Thoracic aorta (tissue), 2 donors: Measurements from ENCODE around the gene TRIP11. TPM values are rescaled to one million over a fixed set of nuclear protein-coding genes. Genes with fewer than 3 reads are reported as not detected.

ENCODE experiments used
- ATAC-seq: fragments of 150-250 bp; one replicate; pipeline ENCODE4 v1.8.0; 2017; ENCODE audit warnings: low read depth; ENCODE audit not compliant: insufficient number of reproducible peaks, low FRiP score
- DNase-seq: peaks from one replicate; pipeline ENCODE4 v3.0.0-alpha.2; 2020; ENCODE audit warnings: low spot score
- H3K27ac ChIP-seq, 2 donors: fragments of 200-600 bp; sonication (generic); 1 replicate in 1 of 2; 2 replicates in 1 of 2; pipeline ENCODE4 v1.5.1; 2016; ENCODE audit warnings: mild to moderate bottlenecking in 2 of 2, moderate library complexity in 2 of 2
- H3K27me3 ChIP-seq: fragments of 200-600 bp; sonication (generic); replicated peaks from 2 replicates; pipeline ENCODE4 v1.6.0; 2016; ENCODE audit warnings: mild to moderate bottlenecking; ENCODE audit not compliant: insufficient read depth
- H3K36me3 ChIP-seq: fragments of 200-600 bp; sonication (generic); one replicate; pipeline ENCODE4 v1.5.1; 2016
- H3K4me1 ChIP-seq, 2 donors: fragments of 200-600 bp; sonication (generic); 1 replicate in 1 of 2; 2 replicates in 1 of 2; pipeline versions ENCODE4 v1.5.1 to v1.6.0; 2016; ENCODE audit warnings: low read depth in 2 of 2, mild to moderate bottlenecking in 1 of 2; ENCODE audit not compliant: control insufficient read depth in 1 of 2
- H3K4me3 ChIP-seq: fragments of 200-600 bp; sonication (generic); 2 replicates; pipeline ENCODE4 v1.5.1; 2016; ENCODE audit warnings: mild to moderate bottlenecking
- H3K9me3 ChIP-seq: fragments of 200-600 bp; sonication (generic); 2 replicates; pipeline ENCODE4 v1.5.1; 2016
- CTCF ChIP-seq: fragments of 200-600 bp; sonication (generic); IDR thresholded peaks from one replicate; pipeline ENCODE4 v1.5.1; 2019; ENCODE audit warnings: antibody characterized with exemption
- total RNA-seq, 2 donors: library from RNA; depleted of rRNA; stranded (reverse); fragments of >200 nt; gene quantifications; one replicate each; pipeline versions ENCODE4 v1.1.0 to v1.2.3, GENCODE V29; 2016

The TRIP11 gene
- total RNA-seq, 2 donors from 2014 or later: 31.9 to 36.8 TPM

- ATAC-seq (no peak), DNase-seq (no peak)
- H3K4me1 ChIP-seq: peaks cover 17 to 43% of the 10 kb centered on the region in 2 donors
- H3K27ac ChIP-seq: peak overlapping the region; percentile 94 to 98
- H3K27me3 ChIP-seq: no peaks in the 10 kb centered on the region
- no peaks in the 10 kb centered on the region for H3K9me3 ChIP-seq
- peaks cover 2% of the 10 kb centered on the region for H3K36me3 ChIP-seq
- peak overlapping the region; percentile 94 for H3K4me3 ChIP-seq
- no peak for TF ChIP-seq CTCF
Measured at GRCh38 chr14:91945751-91946621, 93.9 kb downstream of the TRIP11 start.

- H3K4me1 ChIP-seq: peaks cover 14 to 55% of the 10 kb centered on the region in 2 donors
Measured at GRCh38 chr14:91942946-91943345, 96.9 kb downstream of the TRIP11 start.

GRCh38 chr14:91942128-91942527 lies 97.7 kb downstream of the TRIP11 start:
- H3K36me3 ChIP-seq: peaks cover 25% of the 10 kb centered on the region
- DNase-seq: no peak
- ATAC-seq: no peak
- no peak for TF ChIP-seq CTCF
- H3K27me3 ChIP-seq: no peaks in the 10 kb centered on the region
- peak overlapping the region; percentile 94 for H3K4me3 ChIP-seq
- peak overlapping the region; percentile 54 to 98 for H3K27ac ChIP-seq
- no peaks in the 10 kb centered on the region for H3K9me3 ChIP-seq
- H3K4me1 ChIP-seq: peaks cover 14 to 63% of the 10 kb centered on the region in 2 donors

More at GRCh38 chr14:91942946-91943345, 96.9 kb downstream of the TRIP11 start:
- Histone ChIP-seq H3K9me3 (no peaks in the 10 kb centered on the region), H3K4me3 (peak overlapping the region; percentile 94), H3K36me3 (peaks cover 19% of the 10 kb centered on the region), H3K27me3 (no peaks in the 10 kb centered on the region), H3K27ac (peak overlapping the region; percentile 54 to 98)
- ATAC-seq (no peak), DNase-seq (no peak)
- TF ChIP-seq CTCF: no peak

- no peaks in the 10 kb centered on the region for H3K27me3 ChIP-seq
- DNase-seq (no peak), ATAC-seq (no peak)
- H3K9me3 ChIP-seq: no peaks in the 10 kb centered on the region
- peaks cover 21 to 82% of the 10 kb centered on the region in 2 donors for H3K4me1 ChIP-seq
- H3K4me3 ChIP-seq: no peak overlapping the region
- no peak for TF ChIP-seq CTCF
- H3K27ac ChIP-seq: peak overlapping the region in 1 of 2 donors; percentile 54
- H3K36me3 ChIP-seq: peaks cover 43% of the 10 kb centered on the region
Measured at GRCh38 chr14:91940209-91940608, 99.7 kb downstream of the TRIP11 start.

- Histone ChIP-seq H3K4me3 (no peak overlapping the region), H3K36me3 (peaks cover 55% of the 10 kb centered on the region), H3K27ac (peak overlapping the region; percentile 46 to 88), H3K9me3 (no peaks in the 10 kb centered on the region), H3K27me3 (no peaks in the 10 kb centered on the region), H3K4me1 (peaks cover 30 to 92% of the 10 kb centered on the region in 2 donors)
- TF ChIP-seq CTCF: no peak
- DNase-seq (no peak), ATAC-seq (no peak)
Measured at GRCh38 chr14:91935586-91935985, 104.3 kb downstream of the TRIP11 start.
